Stimulated activated CD4-positive, alpha-beta T cell treated with anti-CD3 and anti-CD28 coated beads, Interleukin-15, amount 100 ng/mL, for 48 hours (primary cell): ENCODE measurements around the gene ZBTB2.
"Not testable (repeated sequence)": the region's sequence is repeated elsewhere in the genome, so short reads cannot be mapped to it uniquely, and the experiment has no call there.

Experiments
- DNase-seq, 2 donors: peaks; one replicate each; pipeline ENCODE4 v3.0.0-alpha.2; 2020; ENCODE audit warnings: low read depth in 2 of 2

Gene ZBTB2

DNA sequence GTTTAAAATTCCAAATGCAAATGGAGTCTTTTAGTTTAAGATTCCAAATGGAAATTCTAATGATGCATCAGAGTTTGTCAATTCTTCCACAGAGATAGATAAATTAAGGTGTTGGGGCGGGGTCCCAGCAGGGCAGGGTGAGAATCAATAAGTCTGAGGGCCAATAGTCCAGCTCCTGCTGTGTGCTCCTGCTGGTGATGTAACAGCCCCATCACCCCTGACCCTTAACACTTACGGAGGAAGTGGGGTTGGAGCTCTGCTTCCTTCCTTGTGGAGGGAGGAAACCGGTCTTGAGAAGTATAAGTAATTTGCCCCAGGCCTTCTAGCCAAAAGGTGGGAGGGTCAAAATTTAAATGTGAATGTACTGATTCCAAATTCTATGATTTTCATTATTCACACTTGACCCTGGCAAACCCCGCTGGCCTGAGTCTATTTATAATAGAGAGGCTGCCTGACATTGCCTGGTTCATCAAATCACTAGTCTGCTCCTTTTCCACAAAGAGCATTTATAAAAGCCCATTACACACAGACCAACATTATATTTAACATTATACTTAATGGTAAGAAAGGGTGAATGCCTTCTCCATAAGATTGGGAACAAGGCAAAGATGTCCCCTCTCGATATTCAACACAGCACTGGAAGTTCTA is 17.2 kb downstream of the ZBTB2 start:
- DNase-seq = no peak

DNA sequence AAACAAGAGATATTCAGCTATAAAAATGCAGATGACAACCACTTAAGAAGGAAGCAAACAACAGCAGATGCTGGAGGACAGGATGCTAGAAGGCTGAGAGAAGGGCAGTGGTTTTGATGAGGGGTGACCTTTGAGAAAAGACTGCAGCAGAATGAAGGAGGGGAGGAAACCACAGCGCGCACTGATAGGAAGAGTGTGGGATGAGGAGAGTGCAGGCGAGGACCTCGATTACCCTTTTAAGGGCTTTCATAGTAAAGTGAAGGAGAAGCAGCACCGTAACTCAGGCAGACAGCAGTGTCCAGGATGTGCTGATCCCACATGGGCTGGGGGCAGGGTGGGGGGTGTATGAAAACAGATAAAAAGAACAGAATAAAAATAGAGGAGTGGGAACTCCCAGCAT is 19.2 kb downstream of the ZBTB2 start:
- no peak for DNase-seq

DNA sequence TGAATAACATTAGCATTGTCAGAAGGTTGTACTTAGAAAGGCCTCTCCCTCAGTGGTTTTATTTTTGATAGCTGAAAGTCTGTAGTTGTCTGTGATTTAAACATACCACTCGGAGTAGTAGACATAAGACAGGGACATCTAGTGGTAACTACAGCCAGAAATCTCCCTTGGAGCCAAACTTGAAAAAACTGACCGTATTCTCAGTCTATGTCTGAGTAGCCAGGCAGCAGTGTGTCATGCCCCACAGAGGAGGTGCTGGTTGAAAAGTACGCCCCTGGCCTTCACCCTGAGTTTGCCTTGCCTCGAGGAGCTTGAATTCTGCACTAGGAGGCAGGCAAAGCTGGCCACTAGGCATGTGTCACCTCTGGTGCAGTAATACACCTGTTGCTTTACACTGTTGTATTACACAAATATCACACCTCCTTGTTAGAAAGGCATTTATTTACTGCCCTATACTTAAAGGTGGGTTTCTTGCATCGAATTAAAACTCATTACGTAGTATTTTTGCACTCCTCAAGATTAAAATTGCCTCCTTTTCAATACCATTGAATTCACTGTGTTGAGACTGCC is 20.8 kb downstream of the ZBTB2 start:
- no peak for DNase-seq

DNA sequence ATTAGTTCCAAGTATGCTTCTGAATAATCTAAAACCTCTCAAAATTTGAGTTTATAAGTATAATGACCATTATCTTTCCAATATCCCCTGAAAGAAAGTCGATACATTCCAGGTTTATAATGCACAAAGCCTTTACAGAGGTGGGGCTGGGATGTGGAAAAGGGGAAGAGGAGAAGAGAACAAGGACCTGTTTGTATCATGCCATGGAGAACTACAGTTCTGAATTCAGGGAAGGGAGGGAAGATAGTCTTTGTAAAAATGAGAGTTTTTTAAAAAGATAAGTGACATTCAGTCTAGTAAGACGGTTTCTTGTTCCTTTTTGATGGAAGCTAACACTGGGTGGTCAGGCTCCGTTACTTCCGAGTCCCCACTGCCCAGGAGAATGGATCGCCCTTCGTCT is 26.1 kb downstream of the ZBTB2 start:
- no peak for DNase-seq

DNA sequence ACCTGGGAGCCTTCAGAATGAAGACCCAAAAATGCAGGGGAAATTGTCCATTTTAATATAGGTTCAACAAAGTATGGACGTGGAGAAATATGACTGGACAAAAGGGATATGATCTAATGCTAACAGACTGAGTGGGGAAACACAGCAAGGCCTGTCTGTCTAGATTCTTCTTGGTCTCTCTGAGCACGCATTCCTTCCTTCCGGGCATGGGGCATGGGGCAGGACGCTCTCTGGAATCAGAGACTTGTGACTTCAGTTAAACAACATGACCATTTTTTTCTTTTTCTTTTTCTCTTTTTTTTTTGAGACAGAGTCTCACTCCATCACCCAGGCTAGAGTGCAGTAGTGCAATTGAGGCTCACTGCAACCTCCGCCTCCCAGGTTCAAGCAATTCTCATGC is 31.9 kb downstream of the ZBTB2 start:
- DNase-seq = no peak

DNA sequence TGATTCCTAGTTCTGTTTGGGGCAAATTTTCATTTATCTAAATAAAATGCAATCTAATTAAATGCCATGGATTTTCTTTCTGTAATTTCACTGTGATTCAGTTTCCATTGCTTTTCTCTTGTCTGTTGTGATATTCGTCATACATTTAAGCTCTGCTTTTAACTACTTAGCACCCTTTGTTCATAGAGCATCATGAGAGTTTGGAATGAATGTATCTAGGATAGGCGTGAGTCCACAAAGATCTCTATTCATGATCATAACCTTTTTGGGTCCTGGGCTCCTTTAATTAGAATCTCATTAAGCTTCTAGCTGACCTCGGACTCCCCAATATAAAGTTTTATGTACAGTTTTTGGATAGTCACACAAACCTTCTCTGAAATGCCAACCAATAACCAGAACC is 32.9 kb downstream of the ZBTB2 start:
- DNase-seq = no peak

DNA sequence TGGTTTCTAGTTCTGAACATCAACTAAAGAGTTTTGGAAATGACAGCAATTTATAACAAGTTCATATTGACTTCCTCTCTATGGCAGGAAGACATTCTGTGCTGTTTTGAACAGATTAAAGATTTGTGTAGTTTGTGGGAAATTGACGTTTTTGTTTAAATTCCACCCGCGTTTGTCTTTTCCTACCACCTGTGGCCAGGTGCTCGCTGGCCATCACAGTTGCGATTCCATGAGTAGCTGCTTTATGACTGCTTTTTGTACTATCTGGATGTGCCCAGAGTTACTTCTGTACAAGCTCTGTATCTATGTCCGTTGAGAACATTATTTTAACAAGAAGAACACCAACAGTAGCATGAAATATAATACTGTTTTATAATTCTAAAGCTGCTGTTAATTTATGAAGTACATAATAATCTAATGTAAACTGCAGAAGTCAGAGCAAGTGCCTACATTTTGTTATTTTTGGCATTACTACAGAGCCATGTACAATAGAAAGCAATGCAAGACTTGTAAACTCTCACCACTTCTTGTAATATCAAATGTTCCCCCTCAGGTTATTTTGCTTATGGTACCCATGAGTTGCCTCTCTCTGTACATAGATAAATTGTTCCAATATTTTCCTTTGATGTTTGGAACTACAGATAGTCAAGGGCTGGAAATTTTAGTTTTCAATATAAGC is 33.5 kb downstream of the ZBTB2 start:
- no peak for DNase-seq

DNA sequence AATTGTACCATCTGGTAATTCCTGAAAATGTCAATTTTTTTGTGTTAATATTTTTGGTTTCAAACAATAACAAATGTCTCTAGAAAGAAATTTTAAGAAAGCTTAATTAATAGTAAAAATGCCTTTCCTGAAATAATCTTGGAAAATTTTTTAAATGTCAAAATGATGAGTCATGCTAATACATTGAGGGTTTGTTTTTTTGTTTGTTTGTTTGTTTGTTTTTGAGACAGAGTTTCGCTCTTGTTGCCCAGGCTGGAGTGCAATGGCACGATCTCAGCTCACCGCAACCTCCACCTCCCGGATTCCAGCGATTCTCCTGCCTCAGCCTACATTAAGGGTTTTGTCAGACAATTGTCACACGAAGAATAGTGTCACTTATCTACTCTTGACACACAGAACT is 34.4 kb downstream of the ZBTB2 start:
- DNase-seq = not testable (repeated sequence)

DNA sequence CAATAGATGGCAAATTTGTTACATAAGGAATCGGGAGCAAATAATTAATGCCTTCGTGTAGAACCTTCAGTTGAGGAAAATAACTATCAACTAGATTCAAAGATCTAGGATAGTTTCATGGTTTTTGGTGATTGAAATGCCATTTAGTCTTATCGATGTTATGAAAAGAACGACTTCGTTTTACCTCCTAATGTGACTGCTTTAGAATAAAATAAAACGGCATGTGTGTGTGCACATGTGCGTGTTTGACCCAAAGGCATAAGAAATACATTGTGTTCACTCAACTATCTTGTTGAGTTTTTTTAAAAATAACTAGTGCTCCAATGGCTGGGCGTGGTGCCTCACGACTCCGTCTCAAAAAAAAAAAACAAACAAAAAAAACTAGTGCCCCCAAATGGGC is 37.6 kb downstream of the ZBTB2 start:
- no peak for DNase-seq

DNA sequence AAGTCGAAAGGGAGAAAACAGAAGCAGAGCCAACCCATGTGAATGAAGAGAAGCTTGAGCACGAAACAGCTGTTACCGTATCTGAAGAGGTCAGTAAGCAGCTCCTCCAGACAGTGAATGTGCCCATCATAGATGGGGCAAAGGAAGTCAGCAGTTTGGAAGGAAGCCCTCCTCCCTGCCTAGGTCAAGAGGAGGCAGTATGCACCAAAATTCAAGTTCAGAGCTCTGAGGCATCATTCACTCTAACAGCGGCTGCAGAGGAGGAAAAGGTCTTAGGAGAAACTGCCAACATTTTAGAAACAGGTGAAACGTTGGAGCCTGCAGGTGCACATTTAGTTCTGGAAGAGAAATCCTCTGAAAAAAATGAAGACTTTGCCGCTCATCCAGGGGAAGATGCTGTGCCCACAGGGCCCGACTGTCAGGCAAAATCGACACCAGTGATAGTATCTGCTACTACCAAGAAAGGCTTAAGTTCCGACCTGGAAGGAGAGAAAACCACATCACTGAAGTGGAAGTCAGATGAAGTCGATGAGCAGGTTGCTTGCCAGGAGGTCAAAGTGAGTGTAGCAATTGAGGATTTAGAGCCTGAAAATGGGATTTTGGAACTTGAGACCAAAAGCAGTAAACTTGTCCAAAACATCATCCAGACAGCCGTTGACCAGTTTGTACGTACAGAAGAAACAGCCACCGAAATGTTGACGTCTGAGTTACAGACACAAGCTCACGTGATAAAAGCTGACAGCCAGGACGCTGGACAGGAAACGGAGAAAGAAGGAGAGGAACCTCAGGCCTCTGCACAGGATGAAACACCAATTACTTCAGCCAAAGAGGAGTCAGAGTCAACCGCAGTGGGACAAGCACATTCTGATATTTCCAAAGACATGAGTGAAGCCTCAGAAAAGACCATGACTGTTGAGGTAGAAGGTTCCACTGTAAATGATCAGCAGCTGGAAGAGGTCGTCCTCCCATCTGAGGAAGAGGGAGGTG is 38.7 kb downstream of the ZBTB2 start:
- DNase-seq = no peak

DNA sequence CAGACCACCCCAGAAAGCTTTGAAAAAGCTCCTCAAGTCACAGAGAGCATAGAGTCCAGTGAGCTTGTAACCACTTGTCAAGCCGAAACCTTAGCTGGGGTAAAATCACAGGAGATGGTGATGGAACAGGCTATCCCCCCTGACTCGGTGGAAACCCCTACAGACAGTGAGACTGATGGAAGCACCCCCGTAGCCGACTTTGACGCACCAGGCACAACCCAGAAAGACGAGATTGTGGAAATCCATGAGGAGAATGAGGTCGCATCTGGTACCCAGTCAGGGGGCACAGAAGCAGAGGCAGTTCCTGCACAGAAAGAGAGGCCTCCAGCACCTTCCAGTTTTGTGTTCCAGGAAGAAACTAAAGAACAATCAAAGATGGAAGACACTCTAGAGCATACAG is 39.6 kb downstream of the ZBTB2 start:
- DNase-seq = no peak

DNA sequence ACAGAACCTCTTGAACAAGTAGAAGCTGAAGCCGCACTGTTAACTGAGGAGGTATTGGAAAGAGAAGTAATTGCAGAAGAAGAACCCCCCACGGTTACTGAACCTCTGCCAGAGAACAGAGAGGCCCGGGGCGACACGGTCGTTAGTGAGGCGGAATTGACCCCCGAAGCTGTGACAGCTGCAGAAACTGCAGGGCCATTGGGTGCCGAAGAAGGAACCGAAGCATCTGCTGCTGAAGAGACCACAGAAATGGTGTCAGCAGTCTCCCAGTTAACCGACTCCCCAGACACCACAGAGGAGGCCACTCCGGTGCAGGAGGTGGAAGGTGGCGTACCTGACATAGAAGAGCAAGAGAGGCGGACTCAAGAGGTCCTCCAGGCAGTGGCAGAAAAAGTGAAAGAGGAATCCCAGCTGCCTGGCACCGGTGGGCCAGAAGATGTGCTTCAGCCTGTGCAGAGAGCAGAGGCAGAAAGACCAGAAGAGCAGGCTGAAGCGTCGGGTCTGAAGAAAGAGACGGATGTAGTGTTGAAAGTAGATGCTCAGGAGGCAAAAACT is 40.1 kb downstream of the ZBTB2 start:
- DNase-seq = no peak

DNA sequence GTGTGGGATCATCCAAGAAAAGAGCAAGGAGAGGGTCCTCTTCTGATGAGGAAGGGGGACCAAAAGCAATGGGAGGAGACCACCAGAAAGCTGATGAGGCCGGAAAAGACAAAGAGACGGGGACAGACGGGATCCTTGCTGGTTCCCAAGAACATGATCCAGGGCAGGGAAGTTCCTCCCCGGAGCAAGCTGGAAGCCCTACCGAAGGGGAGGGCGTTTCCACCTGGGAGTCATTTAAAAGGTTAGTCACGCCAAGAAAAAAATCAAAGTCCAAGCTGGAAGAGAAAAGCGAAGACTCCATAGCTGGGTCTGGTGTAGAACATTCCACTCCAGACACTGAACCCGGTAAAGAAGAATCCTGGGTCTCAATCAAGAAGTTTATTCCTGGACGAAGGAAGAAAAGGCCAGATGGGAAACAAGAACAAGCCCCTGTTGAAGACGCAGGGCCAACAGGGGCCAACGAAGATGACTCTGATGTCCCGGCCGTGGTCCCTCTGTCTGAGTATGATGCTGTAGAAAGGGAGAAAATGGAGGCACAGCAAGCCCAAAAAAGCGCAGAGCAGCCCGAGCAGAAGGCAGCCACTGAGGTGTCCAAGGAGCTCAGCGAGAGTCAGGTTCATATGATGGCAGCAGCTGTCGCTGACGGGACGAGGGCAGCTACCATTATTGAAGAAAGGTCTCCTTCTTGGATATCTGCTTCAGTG is 40.8 kb downstream of the ZBTB2 start:
- no peak for DNase-seq

DNA sequence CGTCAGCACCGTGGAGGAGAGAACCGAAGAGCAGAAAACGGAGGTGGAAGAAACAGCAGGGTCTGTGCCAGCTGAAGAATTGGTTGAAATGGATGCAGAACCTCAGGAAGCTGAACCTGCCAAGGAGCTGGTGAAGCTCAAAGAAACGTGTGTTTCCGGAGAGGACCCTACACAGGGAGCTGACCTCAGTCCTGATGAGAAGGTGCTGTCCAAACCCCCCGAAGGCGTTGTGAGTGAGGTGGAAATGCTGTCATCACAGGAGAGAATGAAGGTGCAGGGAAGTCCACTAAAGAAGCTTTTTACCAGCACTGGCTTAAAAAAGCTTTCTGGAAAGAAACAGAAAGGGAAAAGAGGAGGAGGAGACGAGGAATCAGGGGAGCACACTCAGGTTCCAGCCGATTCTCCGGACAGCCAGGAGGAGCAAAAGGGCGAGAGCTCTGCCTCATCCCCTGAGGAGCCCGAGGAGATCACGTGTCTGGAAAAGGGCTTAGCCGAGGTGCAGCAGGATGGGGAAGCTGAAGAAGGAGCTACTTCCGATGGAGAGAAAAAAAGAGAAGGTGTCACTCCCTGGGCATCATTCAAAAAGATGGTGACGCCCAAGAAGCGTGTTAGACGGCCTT is 41.6 kb downstream of the ZBTB2 start:
- DNase-seq = no peak

DNA sequence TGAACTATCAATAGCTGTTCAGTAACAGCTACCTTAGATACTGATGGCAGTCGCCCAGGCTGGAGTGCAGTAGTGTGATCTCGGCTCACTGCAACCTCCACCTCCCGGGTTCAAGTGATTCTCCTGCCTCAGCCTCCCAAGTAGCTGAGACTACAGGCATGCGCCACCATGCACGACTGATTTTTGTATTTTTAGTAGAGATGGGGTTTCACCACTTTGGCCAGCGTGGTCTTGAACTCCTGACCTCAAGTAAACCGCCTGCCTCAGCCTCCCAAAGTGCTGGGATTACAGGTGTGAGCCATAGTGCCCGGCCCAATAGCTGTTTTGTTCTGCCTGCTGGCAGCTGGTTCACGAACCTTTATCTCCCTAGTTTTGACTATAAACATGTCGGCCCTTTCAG is 48.6 kb downstream of the ZBTB2 start:
- not testable (repeated sequence) for DNase-seq

DNA sequence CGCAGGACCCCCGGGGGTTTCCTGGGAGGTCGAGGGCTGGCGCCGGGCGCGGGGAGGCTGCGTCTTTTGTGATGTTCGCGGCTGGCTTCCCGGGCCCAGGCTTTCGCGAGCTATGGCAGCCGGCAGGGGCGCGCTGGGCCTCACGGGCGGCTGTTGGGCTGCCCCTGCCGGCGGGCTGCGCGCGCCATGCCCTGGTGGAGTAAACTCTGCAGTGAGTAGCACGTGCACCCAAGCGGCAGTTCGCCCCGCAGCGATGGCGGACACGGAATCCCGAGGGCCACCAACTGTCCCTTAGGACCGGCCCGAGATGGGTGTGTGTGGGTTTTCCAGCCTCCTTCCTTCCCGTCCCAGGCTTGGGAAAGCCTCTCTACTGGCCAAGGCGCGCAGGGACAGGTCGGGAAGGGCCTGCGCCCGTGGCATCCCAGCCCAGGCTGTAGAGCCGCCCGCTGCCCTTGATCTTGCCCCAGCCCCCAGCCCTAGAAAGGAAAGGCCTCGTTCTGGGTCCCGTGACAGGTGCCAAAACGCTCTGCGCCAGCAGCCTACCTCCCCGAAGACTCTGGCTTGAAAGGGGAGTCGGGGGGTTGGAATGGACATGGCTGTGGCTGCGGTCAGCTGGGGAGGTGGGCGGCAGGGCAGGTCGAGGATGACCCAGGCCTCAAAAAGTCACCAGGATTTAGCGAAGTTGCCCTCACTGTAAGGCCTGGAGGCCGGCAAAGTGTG is 49.7 kb downstream of the ZBTB2 start:
- DNase-seq = no peak

DNA sequence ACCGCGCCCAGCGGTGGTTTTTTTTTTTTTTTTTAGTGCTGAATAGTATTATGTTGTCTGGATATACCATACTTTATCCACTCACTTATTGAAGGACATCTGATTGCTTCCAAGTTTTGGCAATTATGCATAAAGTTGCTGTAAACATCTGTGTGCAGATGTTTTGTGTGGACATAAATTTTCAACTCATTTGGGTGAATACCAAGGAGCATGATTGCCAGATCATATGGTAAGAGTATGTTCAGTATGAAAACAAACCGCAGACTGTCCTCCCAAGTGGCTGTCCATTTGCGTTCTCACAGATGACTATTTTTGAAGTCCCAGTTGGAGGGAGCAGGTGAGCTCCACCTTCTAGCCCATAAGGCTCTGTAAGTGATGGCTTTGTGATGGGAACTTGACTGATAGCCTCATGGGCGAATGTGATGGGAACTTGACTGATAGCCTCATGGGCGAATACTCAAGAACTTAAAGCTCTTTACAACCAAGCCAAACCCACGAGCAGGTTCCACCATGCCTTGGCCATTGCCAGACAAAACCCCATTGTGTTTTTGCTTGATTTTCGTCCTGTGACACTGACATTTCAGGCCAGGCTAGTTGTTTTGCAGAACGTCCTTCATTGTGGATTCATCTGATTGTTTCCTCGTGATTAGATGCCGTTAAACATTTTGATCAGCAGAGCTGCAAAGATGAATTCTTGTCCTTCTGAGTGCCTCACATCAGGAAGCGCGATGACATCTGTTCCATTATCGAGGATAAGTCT is 51.0 kb downstream of the ZBTB2 start:
- no peak for DNase-seq

DNA sequence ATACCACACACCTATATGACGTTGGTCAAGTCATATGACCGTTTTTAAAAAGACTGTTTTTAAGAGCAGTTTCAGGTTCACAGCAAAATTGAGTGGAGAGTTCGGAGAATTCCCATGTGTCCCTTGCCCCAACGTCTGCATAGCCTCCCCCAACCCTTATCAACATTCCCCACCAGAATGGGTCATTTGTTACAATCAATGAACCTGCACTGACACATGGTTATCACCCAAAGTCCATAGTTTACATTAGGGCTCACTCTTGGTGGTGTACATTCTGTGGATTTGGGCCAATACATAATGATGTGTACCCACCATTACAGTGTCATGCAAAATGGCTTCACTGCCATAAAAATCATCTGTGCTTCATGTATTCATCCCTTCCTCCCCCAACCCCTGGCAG is 52.0 kb downstream of the ZBTB2 start:
- DNase-seq = no peak

DNA sequence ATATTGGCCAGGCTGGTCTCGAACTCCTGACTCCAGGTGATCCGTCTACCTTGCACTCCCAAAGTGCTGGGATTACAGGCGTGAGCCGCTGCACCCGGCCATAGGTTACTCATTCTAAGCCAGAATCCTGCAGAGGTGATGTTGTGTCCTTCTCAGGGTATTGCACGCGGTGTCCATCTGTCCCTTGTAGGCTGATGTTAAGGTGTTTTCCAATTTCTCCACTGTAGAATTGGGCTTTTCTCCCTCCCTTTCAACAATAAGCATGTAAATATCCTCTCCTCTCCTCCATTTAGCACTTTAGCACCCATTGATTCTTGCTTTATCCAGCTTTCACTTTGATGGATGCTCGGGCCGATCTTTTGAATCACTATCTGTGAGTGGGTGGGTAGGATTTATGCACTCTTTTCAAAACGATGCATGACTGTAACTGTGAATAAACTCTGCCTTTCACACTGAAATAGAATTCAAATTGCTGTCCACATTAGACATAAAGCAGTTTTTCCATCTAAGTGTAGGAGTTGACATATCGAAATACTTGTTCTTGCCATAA is 52.6 kb downstream of the ZBTB2 start:
- DNase-seq = no peak
